MCF 10A (cell line): ENCODE data around the gene THOC6. TPM values are rescaled to one million over a fixed set of nuclear protein-coding genes. Genes with fewer than 3 reads are reported as not detected.
"Not testable (repeated sequence)": the region's sequence is repeated elsewhere in the genome, so short reads cannot be mapped to it uniquely, and the experiment has no call there.

Experiments
- BruUV-seq: library from RNA; stranded (reverse); fragments of 400-500 nt; replicated peaks from 2 replicates; lab custom pipeline; 2021; lab: Mats Ljungman, UMichigan
- CTCF ChIA-PET: fragments of 300-600 bp; sonication (Branson Sonifier 250); formaldehyde crosslinking; extraction: SDS; loops from one replicate; lab custom pipeline; 2021; ENCODE audit warnings: antibody characterized with exemption, inconsistent platforms; lab: Yijun Ruan, JAX
- POLR2A ChIA-PET: fragments of 300-600, 350-650 bp; sonication (Branson Sonifier 250); formaldehyde crosslinking; extraction: SDS; loops from one replicate; lab custom pipeline; 2020; ENCODE audit warnings: antibody characterized with exemption, inconsistent platforms; lab: Yijun Ruan, JAX
- DNase-seq: peaks from one replicate; pipeline ENCODE4 v3.0.0-alpha.2; 2018; ENCODE audit not compliant: unreplicated experiment
- H3K27ac Mint-ChIP-seq: one replicate; pipeline ENCODE4 v1.8.0; 2022; ENCODE audit warnings: mild to moderate bottlenecking, low read depth, mixed read lengths; ENCODE audit not compliant: unreplicated experiment
- H3K27me3 Mint-ChIP-seq: one replicate; pipeline ENCODE4 v1.8.0; 2022; ENCODE audit warnings: mixed read lengths; ENCODE audit not compliant: insufficient read depth, unreplicated experiment
- H3K36me3 Mint-ChIP-seq: one replicate; pipeline ENCODE4 v1.8.0; 2022; ENCODE audit warnings: mild to moderate bottlenecking, moderate library complexity, mixed read lengths; ENCODE audit not compliant: insufficient read depth, unreplicated experiment
- H3K4me1 Mint-ChIP-seq: one replicate; pipeline ENCODE4 v1.8.0; 2022; ENCODE audit warnings: mixed read lengths; ENCODE audit not compliant: insufficient read depth, unreplicated experiment
- H3K4me3 Mint-ChIP-seq: one replicate; pipeline ENCODE4 v1.8.0; 2022; ENCODE audit warnings: mild to moderate bottlenecking, moderate library complexity, mixed read lengths; ENCODE audit not compliant: unreplicated experiment
- H3K9me3 Mint-ChIP-seq: one replicate; pipeline ENCODE4 v1.8.0; 2022; ENCODE audit warnings: mixed read lengths; ENCODE audit not compliant: unreplicated experiment
- CTCF ChIP-seq: fragments of 200-600 bp; IDR thresholded peaks from one replicate; pipeline ENCODE4 v1.8.0; 2022; ENCODE audit warnings: antibody characterized with exemption, mild to moderate bottlenecking; ENCODE audit not compliant: unreplicated experiment
- intact Hi-C: fragments of 100-400 bp; cut with micrococcal nuclease; formaldehyde crosslinking; loops from 2 replicates; pipeline ENCODE4 v1.14.1; 2022
- total RNA-seq: library from RNA; stranded (reverse); gene quantifications from 2 replicates; pipeline ENCODE4 v1.2.3, GENCODE V29; 2022

The THOC6 gene
- total RNA-seq, 1 experiment from 2014 or later = 53.1 TPM

DNA sequence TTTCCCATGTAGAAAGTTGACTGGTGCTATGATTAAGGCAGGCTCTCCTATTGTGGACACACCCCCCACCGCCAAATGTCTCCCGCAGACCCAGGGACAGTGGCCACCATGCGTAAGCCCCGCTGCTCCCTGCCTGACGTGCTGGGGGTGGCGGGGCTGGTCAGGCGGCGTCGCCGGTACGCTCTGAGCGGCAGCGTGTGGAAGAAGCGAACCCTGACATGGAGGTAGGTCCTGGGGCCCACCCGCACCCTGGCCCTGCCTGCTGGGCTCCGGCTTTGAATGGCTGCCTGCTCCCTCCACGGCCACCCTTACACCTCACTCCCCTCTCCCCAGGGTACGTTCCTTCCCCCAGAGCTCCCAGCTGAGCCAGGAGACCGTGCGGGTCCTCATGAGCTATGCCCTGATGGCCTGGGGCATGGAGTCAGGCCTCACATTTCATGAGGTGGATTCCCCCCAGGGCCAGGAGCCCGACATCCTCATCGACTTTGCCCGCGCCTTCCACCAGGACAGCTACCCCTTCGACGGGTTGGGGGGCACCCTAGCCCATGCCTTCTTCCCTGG lies 26.2 kb downstream of the THOC6 start:
- no peak for TF ChIP-seq CTCF
- Mint-ChIP-seq H3K27me3 (peaks cover 45% of the 10 kb centered on the region), H3K9me3 (no peaks in the 10 kb centered on the region), H3K36me3 (no peaks in the 10 kb centered on the region), H3K27ac (no peak overlapping the region), H3K4me3 (no peak overlapping the region), H3K4me1 (no peaks in the 10 kb centered on the region)
- DNase-seq = no peak
- no TSS peak for BruUV-seq
- ChIA-PET POLR2A (interaction anchor here (1.1 to 3.0 kb wide), 3 partner anchors 10 to 19 kb away, joined by 3 to 7 read pairs (median 4); no protein-coding TSS in a partner anchor), CTCF (interaction anchor here (0.5 to 5.8 kb wide), 4 partner anchors 19 to 360 kb away, joined by 3 to 51 read pairs (median 12); no protein-coding TSS in a partner anchor)
- intact Hi-C loops = no loop called here

GRCh38 chr16:3050487-3050886 lies 26.7 kb downstream of the THOC6 start:
- ChIA-PET POLR2A (interaction anchor here (1.1 to 1.3 kb wide), 2 partner anchors 9 to 13 kb away, joined by 3 to 4 read pairs; no protein-coding TSS in a partner anchor), CTCF (interaction anchor here (0.5 to 5.8 kb wide), 5 partner anchors 20 to 359 kb away, joined by 3 to 51 read pairs (median 4); no protein-coding TSS in a partner anchor)
- Mint-ChIP-seq H3K27me3 (peaks cover 40% of the 10 kb centered on the region), H3K9me3 (no peaks in the 10 kb centered on the region), H3K4me3 (no peak overlapping the region), H3K27ac (no peak overlapping the region), H3K4me1 (no peaks in the 10 kb centered on the region), H3K36me3 (no peaks in the 10 kb centered on the region)
- no peak for DNase-seq
- intact Hi-C loops = no loop called here
- no peak for TF ChIP-seq CTCF
- no TSS peak for BruUV-seq

DNA sequence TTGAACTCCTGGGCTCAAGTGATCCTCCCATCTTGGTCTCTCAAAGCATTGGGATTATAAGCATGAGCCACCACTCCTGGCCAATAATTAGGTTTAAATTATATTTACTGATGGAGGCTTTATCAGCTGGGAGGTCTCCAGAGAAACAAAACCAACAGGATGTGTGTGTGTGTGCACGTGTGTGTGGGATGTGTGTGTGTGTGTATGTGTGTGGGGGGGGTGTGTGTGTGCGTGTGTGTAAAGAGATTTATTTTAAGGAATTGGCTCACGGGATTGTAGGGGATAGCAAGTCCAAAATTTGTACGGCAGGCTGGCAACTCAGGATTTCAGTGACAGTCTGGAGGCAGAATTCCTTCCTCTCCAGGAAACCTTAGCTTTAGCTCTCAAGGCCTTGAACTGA lies 27.2 kb downstream of the THOC6 start:
- Mint-ChIP-seq H3K27me3 (peaks cover 38% of the 10 kb centered on the region), H3K4me1 (no peaks in the 10 kb centered on the region), H3K36me3 (no peaks in the 10 kb centered on the region), H3K27ac (no peak overlapping the region), H3K4me3 (no peak overlapping the region), H3K9me3 (no peaks in the 10 kb centered on the region)
- CTCF ChIA-PET = interaction anchor here (0.6 to 5.8 kb wide), 5 partner anchors 21 to 90 kb away, joined by 3 to 51 read pairs (median 4); no protein-coding TSS in a partner anchor
- no TSS peak for BruUV-seq
- POLR2A ChIA-PET = interaction anchor here (0.6 to 1.3 kb wide), 2 partner anchors 9 to 896 kb away, joined by 3 to 4 read pairs; partner anchors contain the start of gene TRAF7
- no peak for TF ChIP-seq CTCF
- DNase-seq = no peak
- intact Hi-C loops = no loop called here

GRCh38 chr16:3051494-3051893 lies 27.7 kb downstream of the THOC6 start:
- no peak for DNase-seq
- TF ChIP-seq CTCF = no peak
- no peak overlapping the region for H3K4me3 Mint-ChIP-seq
- no TSS peak for BruUV-seq
- ChIA-PET CTCF (interaction anchor here (0.7 to 5.8 kb wide), 4 partner anchors 21 to 90 kb away, joined by 3 to 51 read pairs (median 4); no protein-coding TSS in a partner anchor), POLR2A (interaction anchor here (0.6 kb wide), 1 partner anchor 896 kb away, joined by 3 read pairs; the partner anchor contains the start of gene TRAF7)
- H3K27ac Mint-ChIP-seq = no peak overlapping the region
- H3K36me3 Mint-ChIP-seq = no peaks in the 10 kb centered on the region
- H3K27me3 Mint-ChIP-seq = peaks cover 38% of the 10 kb centered on the region
- no peaks in the 10 kb centered on the region for H3K4me1 Mint-ChIP-seq
- intact Hi-C loops = no loop called here
- no peaks in the 10 kb centered on the region for H3K9me3 Mint-ChIP-seq

GRCh38 chr16:3052571-3053329 lies 28.9 kb downstream of the THOC6 start:
- CTCF ChIA-PET, H3K36me3 Mint-ChIP-seq, H3K4me1 Mint-ChIP-seq, H3K4me3 Mint-ChIP-seq, H3K27ac Mint-ChIP-seq, intact Hi-C loops, H3K9me3 Mint-ChIP-seq, DNase-seq, BruUV-seq: not testable (repeated sequence)
- POLR2A ChIA-PET = interaction anchor here (0.7 kb wide), 1 partner anchor 11 kb away, joined by 3 read pairs; no protein-coding TSS in a partner anchor
- H3K27me3 Mint-ChIP-seq = peaks cover 37% of the 10 kb centered on the region
